ENCODE data around the gene PDZRN3. TPM values are rescaled to one million over a fixed set of nuclear protein-coding genes. Genes with fewer than 3 reads are reported as not detected.

PDZRN3 gene
- total and polyA plus RNA-seq, 4 donors, result 7.3 to 36.4 (median 16.3) TPM

DNA sequence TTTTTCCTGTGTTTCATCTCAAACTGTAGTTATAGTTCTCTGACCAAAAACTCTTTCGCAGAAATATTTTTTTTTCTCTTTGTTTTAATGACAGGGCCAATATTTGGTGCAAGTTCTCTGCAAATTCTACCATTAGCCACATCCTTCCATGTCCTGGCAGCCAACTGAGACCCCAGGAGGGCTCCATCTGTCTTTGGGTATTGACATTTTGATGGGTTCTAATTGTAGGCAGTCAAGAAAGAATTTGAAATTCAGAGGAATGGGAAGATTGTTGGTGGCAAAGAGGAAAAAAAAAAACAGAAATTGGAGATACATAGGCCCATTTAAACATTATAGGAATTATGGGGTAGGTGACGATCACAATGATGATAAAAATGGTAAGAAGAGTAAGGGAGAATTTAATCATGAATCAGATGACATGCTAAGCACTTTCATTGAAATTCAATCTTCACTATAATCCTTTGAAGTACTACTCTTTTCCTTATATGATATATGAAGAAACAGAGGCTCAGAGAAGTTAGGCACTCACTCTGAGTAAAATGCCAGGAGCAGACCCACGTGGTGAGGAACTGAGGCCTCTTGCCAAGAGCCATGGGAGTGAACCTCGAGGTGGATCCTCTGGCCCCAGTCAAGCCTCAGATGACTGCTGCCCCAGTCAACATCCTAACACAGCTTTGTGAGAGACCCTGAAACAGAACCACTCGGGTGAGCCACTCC is 151.4 kb downstream of the PDZRN3 start:
- no peak overlapping the region for H3K9ac ChIP-seq (ENCODE audit: insufficient read depth in 1 of 2, low read length in 2 of 2)
- no peaks in the 10 kb centered on the region for H3K27me3 ChIP-seq (ENCODE audit: control insufficient read depth in 3 of 3, insufficient read depth in 3 of 3, low read length in 2 of 3)
- no peaks in the 10 kb centered on the region for H3K9me3 ChIP-seq (ENCODE audit: control insufficient read depth in 4 of 4, insufficient read depth in 3 of 4, low read length in 3 of 4)
- H3K27ac ChIP-seq (ENCODE audit: low read depth in 1 of 2, low read length in 1 of 2), result no peak overlapping the region
- DNase-seq (no peak), ATAC-seq (ENCODE audit: insufficient read depth, low FRiP score) (no peak)
- TF ChIP-seq, protein P1, sequence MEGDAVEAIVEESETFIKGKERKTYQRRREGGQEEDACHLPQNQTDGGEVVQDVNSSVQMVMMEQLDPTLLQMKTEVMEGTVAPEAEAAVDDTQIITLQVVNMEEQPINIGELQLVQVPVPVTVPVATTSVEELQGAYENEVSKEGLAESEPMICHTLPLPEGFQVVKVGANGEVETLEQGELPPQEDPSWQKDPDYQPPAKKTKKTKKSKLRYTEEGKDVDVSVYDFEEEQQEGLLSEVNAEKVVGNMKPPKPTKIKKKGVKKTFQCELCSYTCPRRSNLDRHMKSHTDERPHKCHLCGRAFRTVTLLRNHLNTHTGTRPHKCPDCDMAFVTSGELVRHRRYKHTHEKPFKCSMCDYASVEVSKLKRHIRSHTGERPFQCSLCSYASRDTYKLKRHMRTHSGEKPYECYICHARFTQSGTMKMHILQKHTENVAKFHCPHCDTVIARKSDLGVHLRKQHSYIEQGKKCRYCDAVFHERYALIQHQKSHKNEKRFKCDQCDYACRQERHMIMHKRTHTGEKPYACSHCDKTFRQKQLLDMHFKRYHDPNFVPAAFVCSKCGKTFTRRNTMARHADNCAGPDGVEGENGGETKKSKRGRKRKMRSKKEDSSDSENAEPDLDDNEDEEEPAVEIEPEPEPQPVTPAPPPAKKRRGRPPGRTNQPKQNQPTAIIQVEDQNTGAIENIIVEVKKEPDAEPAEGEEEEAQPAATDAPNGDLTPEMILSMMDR (IDR thresholded peaks at IDR 0.05; ENCODE audit: control extremely low read depth, extremely low read depth), result no peak
- no peak overlapping the region for H3K4me3 ChIP-seq
- peaks cover 0 to 3% (median 0%) of the 10 kb centered on the region in 4 donors for H3K36me3 ChIP-seq (ENCODE audit: control insufficient read depth in 4 of 4, insufficient read depth in 4 of 4, low read length in 4 of 4)
- peaks cover 0 to 24% (median 4%) of the 10 kb centered on the region in 5 donors for H3K4me1 ChIP-seq (ENCODE audit: control insufficient read depth in 5 of 5, insufficient read depth in 5 of 5, low read length in 5 of 5)
- 75 to 87% methylated on average over 5 of the region's 5 CpGs for WGBS, 2 donors

DNA sequence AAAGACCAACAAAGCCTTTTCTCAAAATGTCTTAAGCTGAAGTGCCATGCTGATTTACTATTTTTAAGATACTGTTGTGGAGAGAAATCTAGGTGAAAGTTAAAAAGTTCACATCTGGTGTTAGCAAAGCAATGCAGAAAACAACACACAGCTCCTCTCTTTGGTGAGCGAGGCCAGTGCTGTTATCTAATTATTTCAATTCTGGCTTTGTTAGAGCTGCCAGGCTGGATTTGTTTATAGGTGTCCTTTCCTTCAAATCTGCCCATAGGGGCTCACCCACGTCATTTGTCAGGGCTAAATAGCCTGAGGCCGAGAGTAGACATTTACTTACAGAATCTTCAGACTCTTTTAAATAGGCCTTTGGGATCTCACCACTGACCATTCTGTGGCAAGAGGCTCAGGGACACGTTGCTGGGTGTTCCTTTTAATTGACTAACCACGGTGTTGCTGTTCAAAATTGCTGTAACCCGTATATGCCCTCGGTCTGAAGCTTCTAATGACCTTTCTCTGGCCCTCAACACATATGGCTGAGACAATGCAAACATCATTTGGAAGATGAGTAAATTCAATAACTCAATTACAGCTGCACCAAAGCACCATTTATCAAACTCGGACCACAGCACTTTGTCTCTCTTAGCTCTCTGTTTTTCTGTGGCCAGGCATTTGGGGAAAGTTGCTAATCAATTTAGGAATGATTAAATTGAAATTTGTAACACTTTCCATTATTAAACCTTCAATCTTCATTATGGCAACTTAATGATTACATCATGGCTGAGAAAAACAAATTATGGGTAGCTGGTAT is 152.6 kb downstream of the PDZRN3 start:
- DNase-seq (peak in 1 of 3 donors; percentile 48), ATAC-seq (ENCODE audit: insufficient read depth, low FRiP score) (no peak)
- H3K4me3 ChIP-seq, result no peak overlapping the region
- H3K27ac ChIP-seq (ENCODE audit: low read depth in 1 of 2, low read length in 1 of 2), result peak overlapping the region in 1 of 2 donors; percentile 27
- peaks cover 0 to 31% (median 10%) of the 10 kb centered on the region in 5 donors for H3K4me1 ChIP-seq (ENCODE audit: control insufficient read depth in 5 of 5, insufficient read depth in 5 of 5, low read length in 5 of 5)
- WGBS, 2 donors, result 66 to 79% methylated on average over 8 of the region's 8 CpGs
- H3K27me3 ChIP-seq (ENCODE audit: control insufficient read depth in 3 of 3, insufficient read depth in 3 of 3, low read length in 2 of 3), result no peaks in the 10 kb centered on the region
- peaks cover 0 to 3% (median 0%) of the 10 kb centered on the region in 4 donors for H3K36me3 ChIP-seq (ENCODE audit: control insufficient read depth in 4 of 4, insufficient read depth in 4 of 4, low read length in 4 of 4)
- TF ChIP-seq, protein P1 (IDR thresholded peaks at IDR 0.05; ENCODE audit: control extremely low read depth, extremely low read depth), result no peak
- no peaks in the 10 kb centered on the region for H3K9me3 ChIP-seq (ENCODE audit: control insufficient read depth in 4 of 4, insufficient read depth in 3 of 4, low read length in 3 of 4)
- H3K9ac ChIP-seq (ENCODE audit: insufficient read depth in 1 of 2, low read length in 2 of 2), result no peak overlapping the region

- no peak overlapping the region for H3K27ac ChIP-seq (ENCODE audit: low read depth in 1 of 2, low read length in 1 of 2)
- no peaks in the 10 kb centered on the region for H3K27me3 ChIP-seq (ENCODE audit: control insufficient read depth in 3 of 3, insufficient read depth in 3 of 3, low read length in 2 of 3)
- WGBS, 2 donors, result 76 to 89% methylated on average over 4 of the region's 4 CpGs
- no peaks in the 10 kb centered on the region for H3K36me3 ChIP-seq (ENCODE audit: control insufficient read depth in 4 of 4, insufficient read depth in 4 of 4, low read length in 4 of 4)
- H3K4me3 ChIP-seq, result no peak overlapping the region
- ATAC-seq (ENCODE audit: insufficient read depth, low FRiP score), result no peak
- no peak overlapping the region for H3K9ac ChIP-seq (ENCODE audit: insufficient read depth in 1 of 2, low read length in 2 of 2)
- TF ChIP-seq, protein P1 (IDR thresholded peaks at IDR 0.05; ENCODE audit: control extremely low read depth, extremely low read depth), result no peak
- H3K4me1 ChIP-seq (ENCODE audit: control insufficient read depth in 5 of 5, insufficient read depth in 5 of 5, low read length in 5 of 5), result peaks cover 0 to 40% (median 14%) of the 10 kb centered on the region in 5 donors
- H3K9me3 ChIP-seq (ENCODE audit: control insufficient read depth in 4 of 4, insufficient read depth in 3 of 4, low read length in 3 of 4), result no peaks in the 10 kb centered on the region
- DNase-seq, result peak in 1 of 3 donors; percentile 55
Measured at GRCh38 chr3:73470860-73471259, 153.9 kb downstream of the PDZRN3 start.
